Neural progenitor cell (in vitro differentiated cells): Measurements from ENCODE around the gene AMFR. TPM values are rescaled to one million over a fixed set of nuclear protein-coding genes. Genes with fewer than 3 reads are reported as not detected.

Experiments used
- DNase-seq: peaks from one replicate; pipeline ENCODE4 v3.0.0-alpha.2; 2016; ENCODE audit warnings: low spot score
- H2AFZ ChIP-seq: fragments of 200-600 bp; sonication (generic); replicated peaks from 2 replicates; pipeline ENCODE4 v1.6.1; 2016; ENCODE audit warnings: antibody characterized with exemption
- H3F3A ChIP-seq: fragments of 200-600 bp; sonication (generic); 2 replicates; pipeline ENCODE4 v1.6.1; 2016; ENCODE audit warnings: antibody characterized with exemption, low read depth
- H3K27ac ChIP-seq: fragments of 200-600 bp; sonication (generic); 2 replicates; pipeline ENCODE4 v1.5.1; 2016; ENCODE audit warnings: mild to moderate bottlenecking
- H3K27me3 ChIP-seq: fragments of 200-600 bp; sonication (generic); 2 replicates; pipeline ENCODE4 v1.6.1; 2016; ENCODE audit warnings: mild to moderate bottlenecking, moderate library complexity
- H3K36me3 ChIP-seq: fragments of 200-600 bp; sonication (generic); 2 replicates; pipeline ENCODE4 v1.5.1; 2016
- H3K4me1 ChIP-seq: fragments of 200-600 bp; sonication (generic); 2 replicates; pipeline ENCODE4 v1.6.1; 2016; ENCODE audit warnings: mixed run types
- H3K4me2 ChIP-seq: fragments of 200-600 bp; sonication (generic); 2 replicates; pipeline ENCODE4 v1.6.1; 2016
- H3K4me3 ChIP-seq: fragments of 200-600 bp; sonication (generic); 2 replicates; pipeline ENCODE4 v1.5.1; 2016
- H3K79me2 ChIP-seq: fragments of 200-600 bp; sonication (generic); 2 replicates; pipeline ENCODE4 v1.6.1; 2016; ENCODE audit warnings: low read depth
- H3K9ac ChIP-seq: fragments of 200-600 bp; sonication (generic); 2 replicates; pipeline ENCODE4 v1.6.1; 2016
- H3K9me3 ChIP-seq: fragments of 200-600 bp; sonication (generic); 2 replicates; pipeline ENCODE4 v1.5.1; 2016; ENCODE audit warnings: low read depth
- H4K20me1 ChIP-seq: fragments of 200-600 bp; sonication (generic); 2 replicates; pipeline ENCODE4 v1.6.1; 2016; ENCODE audit warnings: low read depth
- H3K27ac Mint-ChIP-seq: 3 replicates; pipeline ENCODE4 v1.8.0; 2021; ENCODE audit warnings: mixed read lengths
- H3K27me3 Mint-ChIP-seq: 2 replicates; pipeline ENCODE4 v1.8.0; 2022; ENCODE audit warnings: low read depth, mild to moderate bottlenecking, inconsistent platforms, moderate library complexity, mixed read lengths; ENCODE audit not compliant: insufficient read depth
- H3K36me3 Mint-ChIP-seq: 3 replicates; pipeline ENCODE4 v1.8.0; 2021; ENCODE audit warnings: mixed read lengths
- H3K4me1 Mint-ChIP-seq: 3 replicates; pipeline ENCODE4 v1.8.0; 2021; ENCODE audit warnings: mixed read lengths
- H3K4me3 Mint-ChIP-seq: 3 replicates; pipeline ENCODE4 v1.8.0; 2021; ENCODE audit warnings: mild to moderate bottlenecking, moderate library complexity, mixed read lengths
- H3K9me3 Mint-ChIP-seq: 3 replicates; pipeline ENCODE4 v1.8.0; 2020; ENCODE audit warnings: mixed read lengths
- EZH2 ChIP-seq: fragments of 200-600 bp; sonication (generic); IDR thresholded peaks from 2 replicates; pipeline ENCODE4 v1.6.1; 2017; ENCODE audit warnings: antibody characterized with exemption, mild to moderate bottlenecking, moderate library complexity
- EZH2phosphoT487 ChIP-seq: fragments of 200-600 bp; sonication (generic); IDR thresholded peaks from 2 replicates; pipeline ENCODE4 v1.6.1; 2017; ENCODE audit warnings: antibody characterized with exemption
- total RNA-seq: library from RNA; depleted of rRNA; stranded (reverse); fragments of >200 nt; gene quantifications from 2 replicates; pipeline ENCODE4 v1.2.3, GENCODE V29; 2015; ENCODE audit warnings: low replicate concordance
- TF ChIP-seq, protein P1 (sequence below): fragments of 200-600 bp; sonication (generic); IDR thresholded peaks from 2 replicates; pipeline ENCODE4 v1.5.1; 2017; ENCODE audit warnings: antibody characterized with exemption, mild to moderate bottlenecking

The AMFR gene
- total RNA-seq, 1 donor from 2014 or later = 38.7 TPM

DNA sequence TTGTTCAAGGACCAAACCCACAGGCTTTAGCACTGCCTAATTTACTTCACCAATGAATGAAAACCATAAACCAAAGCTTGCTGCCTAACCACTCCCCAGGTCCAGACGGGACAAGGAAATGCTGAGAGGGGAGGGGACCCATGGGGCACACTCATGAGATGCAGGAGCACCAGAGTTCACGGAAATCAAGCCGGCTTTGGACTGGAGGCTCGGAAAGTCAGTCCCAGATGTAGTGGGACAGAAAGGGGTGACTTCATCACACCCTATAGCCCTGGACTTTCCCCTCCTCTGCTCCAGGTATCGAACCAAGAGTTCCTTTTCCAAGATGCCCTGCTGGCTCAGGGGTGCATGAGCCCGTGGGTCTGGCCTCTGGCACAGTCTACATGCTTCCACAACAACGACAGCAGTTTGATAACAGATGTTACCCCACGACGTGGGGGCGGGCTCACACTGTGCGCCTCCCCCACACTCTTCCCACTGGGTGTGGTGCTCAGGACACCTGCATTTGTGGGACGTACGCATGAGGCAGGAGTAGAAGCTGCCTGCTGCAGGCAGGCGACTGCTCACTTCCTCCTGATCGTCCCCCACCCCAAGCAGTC lies 63.2 kb downstream of the AMFR start:
- Histone ChIP-seq H3K9me3 (no peaks in the 10 kb centered on the region), H4K20me1 (no peaks in the 10 kb centered on the region), H2AFZ (no peak overlapping the region), H3K9ac (no peak overlapping the region), H3F3A (peaks cover 9% of the 10 kb centered on the region), H3K36me3 (no peaks in the 10 kb centered on the region), H3K79me2 (no peaks in the 10 kb centered on the region), H3K4me2 (no peak overlapping the region), H3K4me3 (no peak overlapping the region), H3K4me1 (peaks cover 23% of the 10 kb centered on the region), H3K27me3 (no peaks in the 10 kb centered on the region), H3K27ac (no peak overlapping the region)
- no peaks in the 10 kb centered on the region for H3K9me3 Mint-ChIP-seq
- H3K27ac Mint-ChIP-seq = no peak overlapping the region
- no peak for DNase-seq
- peaks cover 18% of the 10 kb centered on the region for H3K4me1 Mint-ChIP-seq
- no peak overlapping the region for H3K4me3 Mint-ChIP-seq
- no peaks in the 10 kb centered on the region for H3K27me3 Mint-ChIP-seq
- H3K36me3 Mint-ChIP-seq = peaks cover 12% of the 10 kb centered on the region
- TF ChIP-seq EZH2phosphoT487 (no peak), EZH2 (no peak)
- TF ChIP-seq, protein P1, sequence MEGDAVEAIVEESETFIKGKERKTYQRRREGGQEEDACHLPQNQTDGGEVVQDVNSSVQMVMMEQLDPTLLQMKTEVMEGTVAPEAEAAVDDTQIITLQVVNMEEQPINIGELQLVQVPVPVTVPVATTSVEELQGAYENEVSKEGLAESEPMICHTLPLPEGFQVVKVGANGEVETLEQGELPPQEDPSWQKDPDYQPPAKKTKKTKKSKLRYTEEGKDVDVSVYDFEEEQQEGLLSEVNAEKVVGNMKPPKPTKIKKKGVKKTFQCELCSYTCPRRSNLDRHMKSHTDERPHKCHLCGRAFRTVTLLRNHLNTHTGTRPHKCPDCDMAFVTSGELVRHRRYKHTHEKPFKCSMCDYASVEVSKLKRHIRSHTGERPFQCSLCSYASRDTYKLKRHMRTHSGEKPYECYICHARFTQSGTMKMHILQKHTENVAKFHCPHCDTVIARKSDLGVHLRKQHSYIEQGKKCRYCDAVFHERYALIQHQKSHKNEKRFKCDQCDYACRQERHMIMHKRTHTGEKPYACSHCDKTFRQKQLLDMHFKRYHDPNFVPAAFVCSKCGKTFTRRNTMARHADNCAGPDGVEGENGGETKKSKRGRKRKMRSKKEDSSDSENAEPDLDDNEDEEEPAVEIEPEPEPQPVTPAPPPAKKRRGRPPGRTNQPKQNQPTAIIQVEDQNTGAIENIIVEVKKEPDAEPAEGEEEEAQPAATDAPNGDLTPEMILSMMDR = no peak

DNA sequence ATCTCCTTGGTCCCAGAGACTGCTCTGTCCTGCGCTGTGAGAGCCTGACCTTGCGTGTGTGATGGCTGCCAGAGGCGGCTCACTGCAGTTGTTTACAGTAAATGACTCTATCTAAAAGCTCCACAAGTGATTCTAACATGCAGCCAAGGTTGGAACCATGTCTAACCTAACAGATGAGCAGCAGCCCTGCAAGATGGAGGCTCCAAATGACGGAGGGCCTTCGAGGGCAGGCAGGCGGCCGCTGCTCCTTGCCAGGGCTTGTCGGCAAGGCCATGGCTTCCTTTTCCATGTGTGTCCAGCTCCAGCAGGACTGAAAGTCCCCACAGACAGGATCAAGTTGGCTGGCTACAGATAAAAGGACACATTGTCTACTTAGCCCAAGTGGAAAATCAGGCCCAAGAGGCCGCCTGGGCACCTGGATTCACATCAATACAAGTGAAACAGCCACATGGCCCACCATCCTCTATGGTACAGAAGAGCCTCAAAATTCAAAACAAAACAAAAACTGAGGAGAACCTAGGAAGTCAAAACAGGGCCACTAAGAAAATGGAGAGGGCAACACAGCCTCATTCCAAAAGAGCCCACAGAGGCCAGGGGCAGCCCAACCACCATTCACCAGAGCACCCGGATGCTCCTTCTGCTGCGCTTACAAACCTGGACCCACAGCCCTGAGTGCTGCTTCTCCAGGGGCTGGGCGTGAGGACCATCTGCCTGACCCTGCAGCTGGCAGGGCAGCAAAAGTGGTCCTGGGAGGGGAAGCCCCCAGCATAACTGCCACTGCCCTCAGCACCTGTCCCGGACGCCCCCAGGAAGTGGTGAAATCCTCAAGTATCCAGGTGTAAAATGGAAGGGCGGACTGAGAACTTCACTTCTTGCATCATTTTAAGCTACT lies 65.0 kb downstream of the AMFR start:
- peaks cover 34% of the 10 kb centered on the region for H3K4me1 Mint-ChIP-seq
- no peaks in the 10 kb centered on the region for H3K27me3 ChIP-seq
- no peaks in the 10 kb centered on the region for H3K79me2 ChIP-seq
- H3K27ac Mint-ChIP-seq = no peak overlapping the region
- H3K4me1 ChIP-seq = peaks cover 38% of the 10 kb centered on the region
- TF ChIP-seq EZH2 = no peak
- TF ChIP-seq EZH2phosphoT487 = no peak
- TF ChIP-seq, protein P1 = no peak
- no peaks in the 10 kb centered on the region for H3K9me3 ChIP-seq
- H3K36me3 ChIP-seq = no peaks in the 10 kb centered on the region
- H2AFZ ChIP-seq = no peak overlapping the region
- no peak overlapping the region for H3K27ac ChIP-seq
- no peak overlapping the region for H3K4me3 Mint-ChIP-seq
- H3K9ac ChIP-seq = no peak overlapping the region
- no peak overlapping the region for H3K4me3 ChIP-seq
- DNase-seq = no peak
- no peaks in the 10 kb centered on the region for H3K27me3 Mint-ChIP-seq
- peaks cover 10% of the 10 kb centered on the region for H3K36me3 Mint-ChIP-seq
- H4K20me1 ChIP-seq = no peaks in the 10 kb centered on the region
- H3K9me3 Mint-ChIP-seq = no peaks in the 10 kb centered on the region
- peaks cover 21% of the 10 kb centered on the region for H3F3A ChIP-seq
- no peak overlapping the region for H3K4me2 ChIP-seq

GRCh38 chr16:56357765-56358322 lies 67.5 kb downstream of the AMFR start:
- no peaks in the 10 kb centered on the region for H3K79me2 ChIP-seq
- peaks cover 2% of the 10 kb centered on the region for H3K27me3 Mint-ChIP-seq
- no peak for TF ChIP-seq EZH2phosphoT487
- H3F3A ChIP-seq = peaks cover 21% of the 10 kb centered on the region
- H3K27ac Mint-ChIP-seq = peak overlapping the region; percentile 57
- no peaks in the 10 kb centered on the region for H3K9me3 Mint-ChIP-seq
- peak overlapping the region; percentile 54 for H3K4me2 ChIP-seq
- H3K27ac ChIP-seq = no peak overlapping the region
- no peak overlapping the region for H3K9ac ChIP-seq
- no peaks in the 10 kb centered on the region for H3K36me3 ChIP-seq
- H4K20me1 ChIP-seq = no peaks in the 10 kb centered on the region
- H3K9me3 ChIP-seq = no peaks in the 10 kb centered on the region
- H3K4me3 Mint-ChIP-seq = no peak overlapping the region
- DNase-seq = peak; percentile 25
- H3K4me1 Mint-ChIP-seq = peaks cover 35% of the 10 kb centered on the region
- no peak overlapping the region for H3K4me3 ChIP-seq
- H3K4me1 ChIP-seq = peaks cover 38% of the 10 kb centered on the region
- peaks cover 7% of the 10 kb centered on the region for H3K36me3 Mint-ChIP-seq
- H3K27me3 ChIP-seq = no peaks in the 10 kb centered on the region
- H2AFZ ChIP-seq = peak overlapping the region; percentile 85
